ENCODE measurements around the gene LRRC75A.

DNA sequence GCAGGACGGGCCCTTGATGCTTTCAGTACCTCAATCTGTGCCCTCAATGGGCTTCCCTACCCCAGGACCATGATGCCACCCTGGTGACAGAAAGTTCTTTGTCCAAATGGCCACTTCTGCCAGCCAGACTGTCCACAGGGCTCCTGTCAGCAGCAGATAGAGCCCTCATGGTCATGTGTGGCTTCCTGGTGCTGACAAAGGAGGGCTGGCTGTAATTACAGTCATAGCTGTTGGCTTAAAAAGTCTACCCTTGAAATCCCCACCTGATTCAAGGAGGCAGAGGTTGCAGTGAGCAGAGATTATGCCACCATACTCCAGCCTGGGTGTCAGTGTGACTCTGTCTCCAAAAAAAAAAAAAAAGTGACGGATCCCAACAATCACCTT is 73.3 kb downstream of the LRRC75A start:
- TF ChIP-seq ZNF219 (CRISPR knock-in tag; IDR thresholded peaks at IDR 0.05; ENCODE audit: borderline replicate concordance): no peak
- TF ChIP-seq, protein P1, sequence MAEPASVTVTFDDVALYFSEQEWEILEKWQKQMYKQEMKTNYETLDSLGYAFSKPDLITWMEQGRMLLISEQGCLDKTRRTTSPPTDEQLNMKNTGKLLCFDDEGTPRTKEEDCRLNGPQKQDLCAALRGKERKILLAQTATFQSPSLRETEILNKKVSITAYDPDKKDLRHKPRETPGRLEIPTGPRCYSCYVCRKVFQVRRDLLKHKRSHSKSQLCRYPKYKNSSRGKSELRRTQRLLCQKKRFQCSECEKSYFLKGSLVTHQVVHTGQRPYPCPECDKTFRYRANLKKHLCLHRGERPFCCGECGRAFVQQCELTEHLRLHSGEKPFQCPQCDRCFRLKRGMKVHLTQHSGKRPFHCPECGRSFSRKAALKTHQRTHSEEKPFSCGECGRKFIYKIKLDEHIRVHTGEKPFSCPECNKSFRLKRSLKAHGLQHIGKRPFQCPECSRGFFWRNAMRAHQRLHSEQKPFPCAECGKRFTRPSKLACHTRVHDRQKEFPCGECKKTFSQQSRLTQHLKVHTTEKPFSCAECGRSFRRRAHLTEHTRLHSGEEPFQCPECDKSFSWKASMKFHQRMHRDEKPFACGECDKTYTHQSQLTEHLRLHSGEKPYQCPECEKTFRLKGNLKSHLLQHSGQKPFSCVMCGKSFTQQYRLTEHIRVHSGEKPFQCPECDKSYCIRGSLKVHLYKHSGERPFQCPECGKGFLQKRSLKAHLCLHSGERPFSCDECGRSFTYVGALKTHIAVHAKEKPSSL (CRISPR knock-in tag; conservative IDR thresholded peaks at IDR 0.05): no peak
- TF ChIP-seq, protein P2, sequence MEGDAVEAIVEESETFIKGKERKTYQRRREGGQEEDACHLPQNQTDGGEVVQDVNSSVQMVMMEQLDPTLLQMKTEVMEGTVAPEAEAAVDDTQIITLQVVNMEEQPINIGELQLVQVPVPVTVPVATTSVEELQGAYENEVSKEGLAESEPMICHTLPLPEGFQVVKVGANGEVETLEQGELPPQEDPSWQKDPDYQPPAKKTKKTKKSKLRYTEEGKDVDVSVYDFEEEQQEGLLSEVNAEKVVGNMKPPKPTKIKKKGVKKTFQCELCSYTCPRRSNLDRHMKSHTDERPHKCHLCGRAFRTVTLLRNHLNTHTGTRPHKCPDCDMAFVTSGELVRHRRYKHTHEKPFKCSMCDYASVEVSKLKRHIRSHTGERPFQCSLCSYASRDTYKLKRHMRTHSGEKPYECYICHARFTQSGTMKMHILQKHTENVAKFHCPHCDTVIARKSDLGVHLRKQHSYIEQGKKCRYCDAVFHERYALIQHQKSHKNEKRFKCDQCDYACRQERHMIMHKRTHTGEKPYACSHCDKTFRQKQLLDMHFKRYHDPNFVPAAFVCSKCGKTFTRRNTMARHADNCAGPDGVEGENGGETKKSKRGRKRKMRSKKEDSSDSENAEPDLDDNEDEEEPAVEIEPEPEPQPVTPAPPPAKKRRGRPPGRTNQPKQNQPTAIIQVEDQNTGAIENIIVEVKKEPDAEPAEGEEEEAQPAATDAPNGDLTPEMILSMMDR (IDR thresholded peaks at IDR 0.05): no peak
- no peak for TF ChIP-seq CREM (CRISPR knock-in tag; IDR thresholded peaks at IDR 0.05)
- TF ChIP-seq, protein P3, sequence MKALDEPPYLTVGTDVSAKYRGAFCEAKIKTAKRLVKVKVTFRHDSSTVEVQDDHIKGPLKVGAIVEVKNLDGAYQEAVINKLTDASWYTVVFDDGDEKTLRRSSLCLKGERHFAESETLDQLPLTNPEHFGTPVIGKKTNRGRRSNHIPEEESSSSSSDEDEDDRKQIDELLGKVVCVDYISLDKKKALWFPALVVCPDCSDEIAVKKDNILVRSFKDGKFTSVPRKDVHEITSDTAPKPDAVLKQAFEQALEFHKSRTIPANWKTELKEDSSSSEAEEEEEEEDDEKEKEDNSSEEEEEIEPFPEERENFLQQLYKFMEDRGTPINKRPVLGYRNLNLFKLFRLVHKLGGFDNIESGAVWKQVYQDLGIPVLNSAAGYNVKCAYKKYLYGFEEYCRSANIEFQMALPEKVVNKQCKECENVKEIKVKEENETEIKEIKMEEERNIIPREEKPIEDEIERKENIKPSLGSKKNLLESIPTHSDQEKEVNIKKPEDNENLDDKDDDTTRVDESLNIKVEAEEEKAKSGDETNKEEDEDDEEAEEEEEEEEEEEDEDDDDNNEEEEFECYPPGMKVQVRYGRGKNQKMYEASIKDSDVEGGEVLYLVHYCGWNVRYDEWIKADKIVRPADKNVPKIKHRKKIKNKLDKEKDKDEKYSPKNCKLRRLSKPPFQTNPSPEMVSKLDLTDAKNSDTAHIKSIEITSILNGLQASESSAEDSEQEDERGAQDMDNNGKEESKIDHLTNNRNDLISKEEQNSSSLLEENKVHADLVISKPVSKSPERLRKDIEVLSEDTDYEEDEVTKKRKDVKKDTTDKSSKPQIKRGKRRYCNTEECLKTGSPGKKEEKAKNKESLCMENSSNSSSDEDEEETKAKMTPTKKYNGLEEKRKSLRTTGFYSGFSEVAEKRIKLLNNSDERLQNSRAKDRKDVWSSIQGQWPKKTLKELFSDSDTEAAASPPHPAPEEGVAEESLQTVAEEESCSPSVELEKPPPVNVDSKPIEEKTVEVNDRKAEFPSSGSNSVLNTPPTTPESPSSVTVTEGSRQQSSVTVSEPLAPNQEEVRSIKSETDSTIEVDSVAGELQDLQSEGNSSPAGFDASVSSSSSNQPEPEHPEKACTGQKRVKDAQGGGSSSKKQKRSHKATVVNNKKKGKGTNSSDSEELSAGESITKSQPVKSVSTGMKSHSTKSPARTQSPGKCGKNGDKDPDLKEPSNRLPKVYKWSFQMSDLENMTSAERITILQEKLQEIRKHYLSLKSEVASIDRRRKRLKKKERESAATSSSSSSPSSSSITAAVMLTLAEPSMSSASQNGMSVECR (CRISPR knock-in tag; IDR thresholded peaks at IDR 0.05; ENCODE audit: borderline replicate concordance): no peak
- TF ChIP-seq, protein P4, sequence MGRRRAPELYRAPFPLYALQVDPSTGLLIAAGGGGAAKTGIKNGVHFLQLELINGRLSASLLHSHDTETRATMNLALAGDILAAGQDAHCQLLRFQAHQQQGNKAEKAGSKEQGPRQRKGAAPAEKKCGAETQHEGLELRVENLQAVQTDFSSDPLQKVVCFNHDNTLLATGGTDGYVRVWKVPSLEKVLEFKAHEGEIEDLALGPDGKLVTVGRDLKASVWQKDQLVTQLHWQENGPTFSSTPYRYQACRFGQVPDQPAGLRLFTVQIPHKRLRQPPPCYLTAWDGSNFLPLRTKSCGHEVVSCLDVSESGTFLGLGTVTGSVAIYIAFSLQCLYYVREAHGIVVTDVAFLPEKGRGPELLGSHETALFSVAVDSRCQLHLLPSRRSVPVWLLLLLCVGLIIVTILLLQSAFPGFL (CRISPR knock-in tag; IDR thresholded peaks at IDR 0.05; ENCODE audit: borderline replicate concordance): no peak
- TF ChIP-seq, protein P5, sequence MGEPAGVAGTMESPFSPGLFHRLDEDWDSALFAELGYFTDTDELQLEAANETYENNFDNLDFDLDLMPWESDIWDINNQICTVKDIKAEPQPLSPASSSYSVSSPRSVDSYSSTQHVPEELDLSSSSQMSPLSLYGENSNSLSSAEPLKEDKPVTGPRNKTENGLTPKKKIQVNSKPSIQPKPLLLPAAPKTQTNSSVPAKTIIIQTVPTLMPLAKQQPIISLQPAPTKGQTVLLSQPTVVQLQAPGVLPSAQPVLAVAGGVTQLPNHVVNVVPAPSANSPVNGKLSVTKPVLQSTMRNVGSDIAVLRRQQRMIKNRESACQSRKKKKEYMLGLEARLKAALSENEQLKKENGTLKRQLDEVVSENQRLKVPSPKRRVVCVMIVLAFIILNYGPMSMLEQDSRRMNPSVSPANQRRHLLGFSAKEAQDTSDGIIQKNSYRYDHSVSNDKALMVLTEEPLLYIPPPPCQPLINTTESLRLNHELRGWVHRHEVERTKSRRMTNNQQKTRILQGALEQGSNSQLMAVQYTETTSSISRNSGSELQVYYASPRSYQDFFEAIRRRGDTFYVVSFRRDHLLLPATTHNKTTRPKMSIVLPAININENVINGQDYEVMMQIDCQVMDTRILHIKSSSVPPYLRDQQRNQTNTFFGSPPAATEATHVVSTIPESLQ (CRISPR knock-in tag; IDR thresholded peaks at IDR 0.05): no peak
